Limb (tissue), 2 donors: Measurements from ENCODE around the gene CNKSR3.

Experiments used
- DNase-seq, 2 donors: peaks; one replicate each; pipeline ENCODE4 v3.0.0-alpha.2; 2016; ENCODE audit errors: extremely low spot score in 2 of 2

CNKSR3 gene

DNA sequence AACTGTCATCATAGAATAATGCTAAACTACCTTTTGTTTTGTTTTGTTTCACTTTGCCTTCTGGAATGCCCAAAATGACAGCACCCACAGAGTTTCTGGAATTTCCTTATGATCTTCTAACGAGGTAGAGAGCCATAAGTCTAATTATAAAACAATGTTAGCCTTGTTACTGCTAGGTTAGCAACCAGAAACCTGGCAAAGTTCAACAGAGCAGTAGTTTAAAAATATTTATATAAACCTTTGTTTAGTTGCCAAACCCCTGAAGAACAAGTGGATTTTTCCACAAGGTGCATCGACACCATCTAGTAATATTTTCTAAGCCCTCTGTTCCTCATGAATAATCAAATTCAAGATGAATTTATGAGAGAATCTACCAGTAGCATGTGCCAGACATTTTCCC, 126.3 kb downstream of the CNKSR3 start:
- no peak for DNase-seq

DNA sequence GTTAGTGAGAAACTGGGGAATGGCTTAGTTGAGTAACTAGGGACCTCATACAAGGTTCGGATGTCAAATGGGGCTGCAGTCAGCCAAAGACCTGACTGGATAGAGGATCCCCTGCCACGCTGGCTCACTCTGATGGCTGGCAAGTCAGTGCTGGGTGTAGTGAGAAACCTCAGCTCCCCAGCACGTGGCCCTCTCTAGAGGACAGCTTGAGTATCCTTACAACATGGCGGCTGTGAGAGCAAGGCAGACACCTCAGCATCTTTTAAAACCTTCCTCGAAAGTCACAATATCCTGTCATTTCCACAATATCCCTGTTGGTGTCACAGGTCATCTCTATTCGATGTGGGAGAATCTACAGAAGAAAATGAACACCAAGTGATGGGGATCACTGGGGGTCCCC, 127.2 kb downstream of the CNKSR3 start:
- DNase-seq = no peak

DNA sequence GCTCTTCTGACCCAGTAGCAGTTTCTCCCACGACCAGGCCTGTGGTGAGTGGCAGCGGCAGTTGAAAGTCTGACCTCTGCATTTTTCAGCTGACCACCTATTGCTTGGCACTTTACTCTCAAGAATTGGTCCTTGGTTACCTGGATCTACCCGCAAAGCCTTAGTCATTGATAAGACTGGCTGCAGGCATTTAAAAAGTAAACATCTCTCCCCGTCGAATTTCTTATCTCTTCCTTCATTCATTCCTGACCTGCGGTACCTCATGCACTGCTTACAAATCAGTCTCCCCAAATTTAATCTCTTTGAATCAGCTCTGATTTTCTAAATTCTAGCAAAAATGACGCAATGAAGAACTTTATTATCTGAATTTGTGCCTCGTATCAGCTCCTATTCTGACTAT, 127.7 kb downstream of the CNKSR3 start:
- no peak for DNase-seq

DNA sequence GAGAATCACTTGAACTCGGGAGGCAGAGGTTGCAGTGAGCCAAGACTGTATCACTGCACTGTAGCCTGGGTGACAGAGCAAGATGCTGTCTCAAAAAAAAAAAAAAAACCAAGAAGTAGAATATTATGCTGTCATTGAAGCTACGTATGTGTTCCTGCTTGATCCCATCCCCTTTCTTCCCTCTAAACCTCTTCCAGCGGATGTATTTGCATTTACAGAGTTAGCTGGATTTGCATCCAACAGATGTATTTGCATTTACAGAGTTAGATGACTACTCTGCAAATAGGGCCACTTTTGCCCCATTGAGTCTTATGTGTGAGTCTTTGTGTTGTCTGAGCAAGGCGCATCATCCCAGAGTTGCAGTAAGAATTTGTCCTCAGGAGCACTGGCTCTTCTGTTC, 128.9 kb downstream of the CNKSR3 start:
- DNase-seq = no peak

DNA sequence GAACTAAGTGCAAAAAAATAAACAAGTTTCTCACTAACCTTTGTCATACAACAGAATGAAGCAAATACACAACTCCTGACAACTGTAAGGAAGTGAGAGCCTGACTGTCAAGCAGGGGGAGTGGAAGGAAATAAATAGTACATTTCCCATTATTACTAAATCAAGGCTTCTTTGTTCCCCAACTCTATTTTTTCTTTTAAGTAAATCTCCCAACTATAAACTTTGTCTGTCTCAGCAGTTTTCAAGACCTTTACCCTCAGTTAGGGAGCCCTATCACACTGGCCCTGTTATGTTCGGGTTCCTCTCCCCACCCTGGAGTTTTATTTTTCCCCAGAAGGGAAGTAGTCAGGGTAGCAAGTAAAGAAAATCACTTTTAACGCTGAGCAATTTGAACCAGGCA, 129.7 kb downstream of the CNKSR3 start:
- DNase-seq = no peak

DNA sequence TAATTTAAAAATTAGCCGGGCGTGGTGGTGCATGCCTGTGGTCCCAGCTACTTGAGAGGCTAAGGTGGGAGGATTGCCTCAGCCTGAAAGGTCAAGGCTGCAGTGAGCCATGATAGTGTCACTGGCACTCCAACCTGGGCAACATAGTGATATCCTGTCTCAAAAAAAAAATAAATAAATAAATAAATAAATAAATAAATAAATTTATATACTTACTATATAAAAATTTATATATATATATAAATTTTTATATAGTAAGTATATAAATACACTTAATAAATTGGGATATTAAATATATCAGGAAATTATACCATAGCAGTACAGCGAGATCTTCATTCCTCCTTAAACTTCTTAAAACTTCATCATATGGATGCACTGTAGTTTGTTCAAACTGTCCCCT, 130.9 kb downstream of the CNKSR3 start:
- no peak for DNase-seq

DNA sequence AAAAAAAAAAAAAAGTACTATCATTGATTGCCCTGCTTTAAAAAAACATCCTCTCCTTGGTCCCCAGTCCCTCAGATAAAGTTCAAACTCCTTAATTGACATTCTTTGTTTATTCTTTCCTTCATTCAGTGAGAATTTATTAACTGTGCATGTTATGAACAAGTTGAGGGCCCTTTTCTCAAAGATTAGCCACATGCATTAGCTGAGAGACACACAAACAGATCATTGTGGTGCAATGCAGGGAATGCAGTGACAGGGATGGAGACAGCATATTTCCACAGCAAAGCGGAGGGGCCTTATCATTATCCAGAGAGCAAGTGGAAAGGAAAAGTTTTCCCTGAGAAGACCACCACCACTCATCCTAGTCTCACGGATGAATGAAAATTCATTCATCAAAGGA, 132.0 kb downstream of the CNKSR3 start:
- DNase-seq = no peak

DNA sequence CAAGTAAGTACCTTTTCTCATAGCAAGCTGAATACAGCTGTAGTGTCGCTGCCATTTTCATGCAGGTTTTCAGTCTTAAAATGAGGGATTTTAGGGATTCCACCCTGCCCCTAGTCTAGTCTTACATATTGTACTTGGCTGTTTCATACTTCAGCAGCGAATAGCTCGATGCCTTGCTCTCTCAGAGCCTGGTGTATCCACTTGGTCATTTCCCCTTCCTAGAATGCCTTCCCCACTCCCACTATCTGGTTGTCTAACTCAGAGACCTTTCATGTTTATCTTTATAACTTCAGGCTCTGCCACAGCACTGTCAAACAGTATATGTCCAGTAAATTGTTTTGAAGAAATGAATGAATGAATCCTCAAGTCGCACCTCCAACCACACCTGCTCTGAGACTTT, 132.8 kb downstream of the CNKSR3 start:
- no peak for DNase-seq

DNA sequence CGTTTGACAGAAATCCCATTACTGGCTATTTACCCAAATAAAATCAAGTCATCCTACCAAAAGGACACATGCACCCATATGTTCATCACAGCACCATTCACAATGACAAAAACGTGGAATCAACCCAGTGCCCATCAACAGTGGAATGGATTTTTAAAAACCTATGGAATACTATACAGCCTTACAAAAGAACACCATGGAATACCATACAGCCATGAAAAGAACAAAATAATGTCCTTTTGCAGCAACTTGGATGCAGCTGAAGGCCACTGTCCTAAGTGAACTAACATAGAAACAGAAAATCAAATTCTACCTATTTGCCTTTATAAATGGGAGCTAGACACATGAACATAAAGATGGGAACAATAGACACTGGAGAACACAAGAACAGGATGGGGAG, 136.5 kb downstream of the CNKSR3 start:
- DNase-seq = no peak

DNA sequence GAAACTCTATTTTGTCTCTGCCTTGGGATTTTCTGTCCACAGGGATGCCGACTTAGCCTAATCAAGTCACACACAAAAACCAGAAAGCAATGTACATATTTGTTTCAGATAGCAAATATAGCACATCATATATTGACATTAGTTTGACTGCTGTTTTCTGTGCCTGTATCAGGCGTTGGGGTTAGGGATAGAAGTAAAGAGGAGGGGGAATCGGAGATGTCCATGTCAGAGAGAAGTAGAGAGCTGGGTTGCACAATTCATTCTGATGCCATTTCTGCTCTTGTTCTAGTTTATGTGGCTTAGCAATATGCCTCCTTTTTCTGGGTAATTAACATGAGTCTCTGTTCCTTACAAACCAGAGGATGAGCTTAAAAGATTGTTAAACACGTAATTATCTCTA, 139.2 kb downstream of the CNKSR3 start:
- DNase-seq = no peak

DNA sequence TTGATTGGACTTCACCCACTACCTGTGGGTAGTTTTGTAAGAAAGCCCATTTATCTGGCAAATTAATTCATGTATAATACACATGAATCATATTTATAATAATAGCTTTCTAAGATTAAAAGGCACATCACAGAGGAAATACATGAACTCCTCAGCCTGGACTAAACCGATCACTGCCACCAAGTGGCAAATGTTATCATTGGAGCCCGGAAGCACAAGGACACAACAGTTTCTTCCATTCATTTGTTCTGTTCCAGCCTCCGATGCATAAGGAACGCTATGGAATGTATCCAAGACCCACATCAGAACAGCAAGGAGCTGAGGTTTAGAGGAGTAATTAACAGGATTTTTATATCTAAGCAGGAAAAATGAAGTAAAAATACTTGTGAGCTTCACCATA, 139.9 kb downstream of the CNKSR3 start:
- DNase-seq = peak in 1 of 2 donors; percentile 32

DNA sequence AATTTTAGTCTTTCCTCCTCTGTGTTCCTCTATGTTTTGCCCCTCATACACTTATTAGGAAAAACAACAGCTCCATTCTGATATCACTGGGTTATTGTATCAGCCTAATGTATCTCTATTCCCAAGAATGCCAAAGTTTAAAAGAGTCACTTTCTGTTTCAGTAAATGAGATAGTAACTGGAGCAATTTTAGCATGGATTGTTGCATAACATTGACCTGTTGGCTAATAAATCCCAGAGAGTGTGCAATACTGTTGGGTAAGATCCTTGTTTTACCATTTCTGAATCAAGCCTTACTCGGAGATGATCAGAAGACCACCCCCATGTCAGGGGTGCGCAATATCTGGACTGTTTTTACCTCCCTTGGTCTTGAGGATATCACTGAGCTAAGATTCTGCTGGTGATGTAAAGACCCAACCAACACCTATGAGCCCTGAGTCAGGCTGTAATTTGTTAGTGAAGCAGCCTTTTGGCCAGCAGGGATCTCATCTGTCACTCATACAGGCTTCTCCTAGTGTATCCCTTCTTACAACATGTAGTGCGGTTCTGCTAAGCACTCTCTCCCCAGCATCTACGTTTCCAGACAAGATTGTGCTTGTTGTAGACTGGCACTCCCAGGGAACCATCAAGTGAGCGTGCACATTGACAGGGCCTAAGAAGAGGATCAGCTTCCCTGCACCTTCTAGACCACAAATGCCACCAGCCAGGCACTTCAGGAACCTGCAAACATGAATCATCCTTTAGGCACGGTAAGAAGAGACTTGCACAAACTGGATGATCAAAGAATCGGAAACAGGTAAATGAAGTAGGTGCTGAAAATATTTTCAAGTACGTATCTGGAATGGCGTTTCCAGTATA, 142.4 kb downstream of the CNKSR3 start:
- DNase-seq = no peak

DNA sequence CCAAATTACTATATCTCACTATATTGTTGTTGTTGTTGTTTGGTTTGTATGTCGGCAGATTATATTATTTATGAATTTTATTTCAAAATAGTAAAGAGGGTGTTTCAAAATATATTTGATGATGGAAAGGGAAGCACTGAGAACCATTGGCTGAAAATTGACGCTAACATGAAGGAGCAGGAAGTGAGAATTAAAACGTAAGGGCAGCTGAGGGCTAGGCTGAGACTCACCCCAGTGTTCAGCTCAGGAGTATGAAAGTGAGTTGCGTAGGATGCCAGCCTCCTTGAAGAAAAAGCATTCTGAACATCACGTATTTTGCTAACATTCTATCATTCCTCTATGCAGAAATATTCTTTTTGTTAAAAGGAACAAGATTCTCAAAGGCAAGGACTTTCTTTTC, 143.1 kb downstream of the CNKSR3 start:
- no peak for DNase-seq

DNA sequence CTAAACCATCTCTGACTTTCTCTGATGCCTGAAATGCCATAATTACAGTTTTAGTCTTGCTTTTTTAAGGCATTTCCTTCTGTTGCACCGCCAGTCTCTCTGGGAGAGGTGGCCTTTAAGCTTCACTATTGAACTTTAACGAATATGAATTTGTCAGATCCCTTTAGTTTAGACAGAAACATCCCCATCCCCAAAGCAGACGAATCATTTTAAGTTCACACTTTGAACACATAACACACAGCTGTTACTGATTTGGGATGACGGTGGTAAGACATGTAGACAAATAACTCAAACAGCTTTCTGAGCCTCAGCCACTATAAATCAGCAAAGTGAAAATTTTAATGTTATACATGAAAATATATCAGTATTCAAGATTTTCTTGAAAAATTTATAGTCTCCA, 146.7 kb downstream of the CNKSR3 start:
- no peak for DNase-seq

DNA sequence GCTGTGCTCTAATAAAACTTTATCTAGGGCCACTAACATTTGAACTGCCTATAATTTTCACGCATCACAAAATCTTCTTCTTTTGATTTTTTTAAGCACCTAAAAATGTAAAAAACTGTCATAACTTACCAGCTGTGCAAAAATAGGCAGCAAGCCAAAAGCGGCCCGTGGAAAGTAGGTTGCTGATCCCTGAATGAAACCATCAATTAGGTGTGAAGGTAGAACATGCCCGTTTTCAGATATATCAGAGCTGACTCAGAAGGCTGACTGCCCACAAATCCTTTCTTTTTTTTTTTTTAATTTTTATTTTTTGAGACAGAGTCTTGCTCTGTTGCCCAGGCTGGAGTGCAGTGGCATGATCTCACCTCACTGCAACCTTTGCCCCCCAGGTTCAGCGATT, 149.0 kb downstream of the CNKSR3 start:
- DNase-seq = no peak

DNA sequence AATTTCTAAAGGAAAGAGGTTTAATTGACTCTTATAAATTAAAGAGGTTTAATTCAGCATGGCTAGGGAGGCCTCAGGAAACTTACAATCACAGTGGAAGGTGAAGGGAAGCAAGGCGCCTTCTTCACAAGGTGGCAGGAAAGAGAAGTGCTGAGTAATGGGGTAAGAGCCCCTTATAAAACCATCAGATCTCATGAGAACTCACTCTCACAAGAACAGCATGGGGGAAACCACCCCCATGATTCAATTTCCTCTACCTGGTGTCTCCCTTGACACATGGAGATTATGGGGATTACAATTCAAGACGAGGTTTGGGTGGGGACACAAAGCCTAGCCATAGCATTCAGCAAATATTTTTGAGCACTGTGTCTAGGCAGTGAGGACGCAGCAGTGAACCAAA, 150.0 kb downstream of the CNKSR3 start:
- no peak for DNase-seq

DNA sequence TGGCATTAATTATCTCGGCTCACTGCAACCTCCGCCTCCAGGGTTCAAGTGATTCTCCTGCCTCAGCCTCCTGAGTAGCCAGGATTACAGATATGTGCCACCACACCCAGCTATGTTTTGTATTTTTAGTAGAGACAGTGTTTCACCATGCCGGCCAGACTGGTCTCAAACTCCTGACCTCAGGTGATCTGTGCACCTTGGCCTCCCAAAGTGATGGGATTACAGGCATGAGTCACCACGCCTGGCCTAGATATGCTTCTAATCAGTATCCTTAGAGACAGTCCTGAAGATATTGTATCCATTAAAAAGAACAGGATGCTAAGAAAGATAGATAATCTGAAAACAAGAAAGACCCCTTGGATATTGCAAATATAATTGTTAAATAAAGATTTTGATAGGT, 150.8 kb downstream of the CNKSR3 start:
- no peak for DNase-seq

DNA sequence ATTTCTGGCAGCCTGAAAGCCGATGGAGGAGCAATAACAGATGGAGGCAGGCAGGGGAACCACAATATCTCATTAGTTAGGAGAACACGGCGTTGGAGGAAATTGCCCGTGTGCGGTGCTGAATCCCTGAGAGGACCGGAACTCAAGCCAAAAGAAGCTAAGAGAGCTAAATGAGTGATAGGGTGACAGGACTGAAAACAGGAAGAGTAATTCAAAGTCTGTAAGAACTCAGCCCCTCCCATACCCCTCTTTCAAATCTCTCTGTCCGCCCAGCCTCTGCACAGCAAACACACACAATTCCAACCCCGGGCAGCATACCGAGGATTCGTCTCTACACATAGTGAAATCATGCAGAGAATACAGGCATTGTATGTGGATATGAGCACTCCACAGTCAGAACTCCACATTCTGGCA, 151.3 kb downstream of the CNKSR3 start:
- DNase-seq = peak; percentile 24 to 43

DNA sequence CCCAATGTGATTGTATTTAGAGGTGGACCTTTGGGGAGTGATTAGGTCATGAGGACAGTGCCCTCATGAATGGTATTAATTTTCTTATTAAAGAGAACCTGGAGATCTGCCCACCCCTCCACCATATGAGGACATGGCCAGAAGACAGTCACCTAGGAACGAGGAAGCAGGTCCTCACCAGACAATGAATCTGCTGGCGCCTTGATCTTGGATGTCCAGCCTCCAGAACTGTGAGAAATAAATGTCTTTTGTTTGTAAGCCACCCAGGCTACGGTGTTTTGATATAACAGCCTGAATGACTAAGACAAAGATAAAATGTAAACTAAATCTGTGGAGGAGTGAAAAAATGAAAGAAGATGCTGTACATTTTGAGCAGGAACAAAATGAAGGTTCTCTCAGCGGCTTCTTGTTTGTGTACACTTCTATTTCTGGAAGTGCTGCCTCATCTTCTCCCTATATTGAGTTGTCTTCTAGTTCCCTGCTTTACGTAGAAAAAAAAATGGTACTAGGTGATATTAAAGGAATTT, 152.4 kb downstream of the CNKSR3 start:
- DNase-seq = no peak

DNA sequence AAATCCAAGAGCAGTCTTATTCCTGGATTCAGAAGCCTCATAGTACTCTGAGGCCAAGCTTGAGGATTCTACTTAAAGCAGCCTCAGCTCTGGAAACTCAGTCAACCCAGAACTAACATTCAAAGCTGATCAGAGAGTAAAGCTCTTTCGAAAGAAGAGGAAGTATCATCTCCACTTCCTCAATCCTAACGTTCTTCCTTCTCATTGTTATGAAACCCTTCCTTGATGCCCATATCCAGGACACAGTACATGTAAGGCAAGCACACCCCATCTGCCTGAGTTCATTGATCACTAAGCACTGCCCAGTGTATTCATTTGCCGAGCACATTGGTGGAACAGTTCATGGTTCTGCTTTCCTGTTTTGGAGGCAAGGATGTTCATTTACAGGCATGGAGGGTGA, 153.8 kb downstream of the CNKSR3 start, which contains the start of gene IPCEF1:
Gene IPCEF1, minus strand, starts transcription at position 114 of the 400 bp plus-strand sequence. CDS start 90,856 bp downstream, outside the sequence.
- no peak for DNase-seq

DNA sequence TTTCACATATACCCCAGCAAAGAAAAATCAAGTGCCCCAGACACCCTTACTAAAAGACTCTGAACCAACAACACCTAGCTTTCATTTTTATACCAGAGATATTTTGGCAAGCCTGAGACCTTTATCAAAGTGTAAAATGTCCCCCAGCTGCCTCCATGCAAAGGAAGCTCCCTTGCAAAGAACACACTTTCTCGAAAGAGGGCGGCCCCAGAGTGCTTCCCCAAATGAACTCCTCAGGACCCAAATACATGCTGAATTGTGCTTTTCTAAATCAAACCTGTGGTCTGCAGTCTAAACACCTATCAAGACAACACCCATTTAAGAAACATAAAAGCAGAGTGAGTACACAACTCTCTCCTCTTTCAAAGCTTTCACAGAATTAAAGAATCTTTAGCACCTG, 154.4 kb downstream of the CNKSR3 start:
- no peak for DNase-seq

DNA sequence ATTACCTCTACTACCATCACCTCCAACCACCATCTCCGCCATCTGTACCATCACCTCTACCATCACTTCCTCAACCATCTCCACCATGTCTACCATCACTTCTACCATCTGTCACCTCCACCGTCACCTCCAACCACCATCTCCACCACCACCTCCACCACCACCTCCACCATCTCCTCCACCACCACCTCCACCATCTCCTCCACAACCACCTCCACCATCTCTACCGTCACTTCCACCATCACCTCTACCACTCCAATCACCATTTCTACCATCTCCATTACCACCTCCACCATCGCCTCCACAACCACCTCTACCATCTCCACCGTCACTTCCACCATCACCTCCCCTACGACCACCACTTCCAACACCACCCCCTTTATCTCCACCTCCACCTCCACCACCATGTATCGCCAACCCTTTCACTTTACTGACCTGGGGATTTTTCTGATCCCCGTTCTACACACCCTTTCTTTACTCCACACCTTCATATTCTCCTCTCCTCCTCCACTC, 156.2 kb downstream of the CNKSR3 start:
- DNase-seq = no peak

DNA sequence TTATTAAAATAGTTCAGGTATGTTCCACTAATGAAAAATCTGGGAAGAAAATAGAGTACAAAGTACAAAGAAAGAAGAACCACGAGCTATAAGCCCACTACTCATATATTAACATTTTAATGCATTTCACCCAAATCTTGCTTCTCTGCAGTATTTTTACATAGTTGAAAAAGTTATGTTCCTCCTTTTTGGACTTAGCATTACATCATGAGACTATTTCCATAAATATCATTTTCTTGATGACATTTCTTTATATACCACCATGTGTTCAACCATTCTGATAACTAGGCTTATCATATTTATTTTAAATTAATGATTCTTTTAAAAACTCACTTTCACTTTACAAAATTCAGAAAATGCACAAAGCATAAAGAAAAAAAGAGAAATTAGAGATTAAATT, 156.9 kb downstream of the CNKSR3 start:
- DNase-seq = no peak
